GM18870 (cell line): ENCODE data around the gene EPHB1.
A peak's percentile ranks its signal among the peaks of the same experiment; 100 is the strongest.

Experiments used
- ATAC-seq: cut with Tn5 transposase; IDR thresholded peaks from one replicate; pipeline ENCODE4 v1.9.1; 2021; ENCODE audit warnings: moderate library complexity; ENCODE audit not compliant: unreplicated experiment

Gene EPHB1

DNA sequence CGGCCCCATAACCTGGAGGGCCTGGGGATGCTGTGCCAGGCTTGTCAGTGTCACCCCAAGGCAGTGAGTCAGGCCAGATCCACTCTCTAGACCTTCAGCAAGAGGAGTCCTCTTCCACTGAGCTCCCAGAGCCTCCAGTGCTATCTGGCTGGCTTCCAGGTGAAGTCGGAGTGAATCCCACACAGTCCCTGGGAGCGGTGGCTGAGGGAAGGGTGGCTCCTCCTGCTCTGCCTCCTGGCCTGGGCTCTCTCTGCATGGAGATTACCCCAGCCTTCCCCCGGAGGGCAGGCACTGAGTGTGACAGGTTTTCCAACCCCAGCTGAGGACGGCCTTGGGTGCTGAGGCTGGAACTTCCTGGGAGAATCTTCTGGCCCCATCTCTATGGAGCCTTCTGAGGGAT lies 82.7 kb downstream of the EPHB1 start:
- no peak for ATAC-seq

DNA sequence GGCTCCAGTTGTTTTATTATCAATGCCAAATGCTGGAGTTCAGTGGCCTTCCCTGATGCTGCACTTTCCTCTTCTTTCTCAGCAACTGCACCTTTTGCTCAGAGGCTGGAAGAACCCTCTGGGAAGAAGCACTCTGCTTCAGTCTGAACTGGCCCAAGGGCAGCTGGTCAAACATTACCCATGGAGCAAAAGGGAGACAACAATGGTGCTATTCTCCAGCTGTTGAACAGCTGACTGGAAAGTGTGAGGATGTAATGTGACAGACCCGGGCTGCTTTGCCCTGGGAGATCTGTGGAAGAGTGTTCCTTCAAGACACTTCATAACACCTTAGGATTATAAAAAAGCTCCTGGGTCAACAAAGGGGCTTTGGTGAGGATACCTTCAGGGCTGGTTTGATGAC lies 84.9 kb downstream of the EPHB1 start:
- ATAC-seq: no peak

DNA sequence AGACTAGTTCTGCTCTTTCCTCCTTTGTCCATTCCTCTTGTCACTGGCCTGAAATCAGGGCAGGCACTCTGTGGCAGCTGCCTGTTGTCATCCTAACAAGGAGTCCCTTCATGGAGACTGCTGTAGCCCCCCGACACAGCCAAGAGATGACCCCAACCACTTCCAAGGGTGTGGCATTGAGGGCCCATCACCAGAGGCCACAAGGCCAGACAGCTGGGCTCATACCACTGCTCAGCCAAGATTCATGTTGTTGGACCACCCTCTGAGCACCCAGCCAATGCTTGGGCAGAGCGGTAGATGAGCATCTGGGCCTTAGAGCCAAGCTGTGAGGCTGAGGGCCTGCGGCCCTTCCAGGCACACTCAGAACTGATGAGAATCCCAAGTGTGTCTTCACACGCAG lies 85.4 kb downstream of the EPHB1 start:
- no peak for ATAC-seq

DNA sequence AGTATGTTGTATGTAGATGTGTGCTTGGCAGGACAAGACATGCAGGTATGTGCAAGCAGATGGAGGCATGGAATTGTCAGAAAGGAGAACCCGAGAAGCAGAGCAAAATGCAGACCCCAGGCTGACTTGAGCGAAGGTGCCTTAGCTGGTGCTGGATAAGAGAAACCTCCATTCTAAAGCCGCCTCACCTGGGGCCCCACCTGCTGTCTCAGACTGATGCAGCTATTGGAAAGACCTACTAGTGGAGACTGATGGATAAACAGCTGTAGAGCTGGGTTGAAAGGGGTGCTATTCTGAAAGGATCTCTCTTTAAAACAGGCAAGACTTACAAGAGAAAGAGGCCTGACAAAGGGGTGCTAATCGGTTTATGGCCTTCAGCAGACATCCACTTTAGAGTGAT lies 86.2 kb downstream of the EPHB1 start:
- ATAC-seq: no peak

DNA sequence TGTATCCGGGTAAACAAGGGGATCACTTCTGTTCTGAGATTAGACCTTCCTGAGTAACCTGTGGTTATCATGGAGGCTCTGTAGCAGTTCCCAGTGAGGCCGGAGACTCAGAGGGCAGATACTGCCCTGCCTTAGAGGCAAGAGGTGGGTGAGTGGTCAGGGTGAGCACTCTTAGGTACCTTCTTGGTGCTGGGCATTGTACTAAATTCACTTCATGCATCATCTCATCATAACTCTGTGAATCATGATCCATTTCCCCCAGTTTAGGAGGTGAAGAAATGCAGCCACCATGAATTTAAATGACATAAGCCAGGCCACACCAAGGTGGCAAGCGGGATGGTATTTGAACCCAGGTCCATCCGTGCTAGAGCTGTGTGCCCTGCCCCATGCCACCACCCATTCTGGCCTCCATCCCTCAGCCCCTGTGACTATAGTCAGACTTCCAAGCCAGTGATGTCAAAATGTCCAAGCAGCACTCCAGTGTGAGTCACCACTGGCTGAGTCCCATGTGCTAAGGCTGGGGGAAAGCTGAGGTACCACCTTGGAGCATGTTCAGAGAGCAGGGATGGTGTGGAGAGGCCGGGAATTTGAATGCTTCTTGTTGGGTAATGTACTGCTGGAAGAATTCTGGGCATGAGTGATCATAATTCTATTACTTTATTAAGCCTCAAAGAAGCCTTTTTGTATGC lies 88.8 kb downstream of the EPHB1 start:
- no peak for ATAC-seq

DNA sequence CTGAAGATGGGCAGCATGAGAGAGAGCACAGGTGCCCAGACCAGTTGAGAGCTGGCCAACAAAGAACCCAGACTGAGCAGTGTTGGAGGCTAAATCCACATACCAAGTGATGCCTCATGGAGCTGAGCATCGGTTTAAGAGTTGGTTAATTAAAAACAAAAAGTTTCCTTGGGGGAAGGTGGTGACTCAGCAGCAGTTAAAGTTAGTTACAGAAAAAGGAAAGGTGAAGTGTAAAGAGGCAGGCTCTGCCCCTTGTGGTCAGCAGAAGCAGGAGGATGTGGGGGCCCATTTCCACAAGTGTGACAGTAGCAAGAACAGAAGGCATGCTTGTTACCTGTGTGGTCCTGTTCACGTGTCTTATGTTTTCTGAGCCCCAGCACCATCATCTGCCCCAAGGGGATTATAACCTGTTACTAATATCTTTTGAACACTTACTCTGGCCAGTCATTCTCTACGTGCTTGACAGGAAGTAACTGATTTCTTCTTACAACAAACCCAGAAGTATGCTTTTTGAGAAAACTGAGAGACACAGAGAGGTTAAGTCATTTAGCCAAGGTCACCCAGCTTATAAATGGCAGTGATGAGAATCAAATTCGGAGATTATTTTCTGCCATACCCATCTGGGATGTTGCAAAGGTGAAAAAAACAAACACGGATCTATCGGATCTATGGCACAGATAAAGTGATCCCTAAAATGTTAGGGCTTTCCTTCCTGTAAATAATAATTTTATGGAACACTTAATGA lies 91.0 kb downstream of the EPHB1 start:
- peak; percentile 92 for ATAC-seq

DNA sequence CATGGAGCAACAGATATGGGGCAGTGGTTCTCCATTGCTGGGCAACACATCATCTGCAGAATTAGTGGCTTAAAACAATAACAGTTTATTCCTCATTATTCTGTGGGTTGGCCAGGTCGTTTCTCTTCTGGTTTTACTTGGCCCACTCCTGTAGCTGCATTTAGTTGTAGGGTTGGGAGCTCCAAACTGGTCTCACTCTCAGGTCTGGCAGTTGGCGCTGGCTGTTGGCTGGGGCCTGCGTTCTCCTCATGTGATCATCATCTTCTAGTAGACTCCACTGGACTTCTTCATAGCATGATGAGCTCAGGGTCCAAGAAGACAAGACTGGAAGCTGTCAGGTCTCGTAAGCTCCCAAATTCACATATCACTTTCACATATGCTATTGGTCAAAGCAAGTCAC lies 91.9 kb downstream of the EPHB1 start:
- ATAC-seq: no peak

DNA sequence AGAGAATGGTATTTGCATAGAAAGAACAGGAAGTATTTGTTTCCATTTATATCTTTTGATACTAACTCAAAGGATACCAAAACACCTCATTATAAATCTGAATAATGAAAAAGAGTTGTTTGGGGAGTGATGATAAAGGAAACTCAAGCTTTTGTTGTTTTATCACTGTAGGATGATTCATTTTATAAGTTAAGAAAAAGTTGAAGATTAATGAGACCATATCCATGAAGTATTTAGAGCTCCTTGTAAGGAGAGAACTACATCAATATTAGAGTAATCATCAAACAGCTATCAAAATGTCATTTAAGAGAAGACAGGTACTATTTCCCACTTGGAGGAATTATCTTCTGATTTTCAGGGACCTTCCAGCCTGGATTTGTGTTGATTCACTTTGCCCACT lies 92.5 kb downstream of the EPHB1 start:
- no peak for ATAC-seq

DNA sequence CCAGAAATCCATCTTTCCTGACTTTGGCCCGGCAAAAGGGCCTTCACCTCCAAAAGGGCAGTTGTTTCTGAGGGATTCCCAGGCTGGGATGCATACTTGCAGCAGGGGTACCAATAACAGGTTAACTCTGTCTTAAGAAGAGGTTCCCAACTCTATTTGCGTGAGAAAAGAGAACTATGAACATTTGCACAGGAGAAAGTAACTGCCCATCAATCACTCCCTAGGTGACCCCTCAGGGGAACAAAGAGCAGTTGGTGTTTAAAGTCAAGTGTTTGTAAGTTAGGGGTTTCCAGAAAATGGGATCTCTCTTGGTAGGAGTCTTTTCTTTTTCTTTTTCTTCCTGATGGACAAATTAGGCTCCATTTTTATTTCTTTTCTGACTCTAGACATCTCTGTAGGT lies 97.3 kb downstream of the EPHB1 start:
- no peak for ATAC-seq

DNA sequence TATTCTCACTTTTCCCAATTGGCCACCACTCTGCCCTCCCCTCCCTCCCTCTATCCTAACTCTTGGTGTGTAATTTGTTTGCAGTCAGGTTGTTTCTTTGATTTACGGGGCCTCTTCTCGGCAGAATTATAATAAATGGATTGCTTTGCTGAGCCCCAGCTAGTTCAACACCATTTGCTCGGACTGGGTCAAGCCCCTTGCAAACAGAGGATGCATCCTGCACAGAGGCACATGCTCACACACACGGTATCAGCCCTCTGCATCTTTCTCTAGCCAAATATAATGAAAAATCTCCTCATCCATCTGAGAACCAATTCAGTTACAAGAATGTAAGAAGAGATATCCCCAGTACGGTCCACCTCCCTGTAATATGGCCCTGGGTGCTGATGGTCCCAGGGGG lies 97.7 kb downstream of the EPHB1 start:
- no peak for ATAC-seq

DNA sequence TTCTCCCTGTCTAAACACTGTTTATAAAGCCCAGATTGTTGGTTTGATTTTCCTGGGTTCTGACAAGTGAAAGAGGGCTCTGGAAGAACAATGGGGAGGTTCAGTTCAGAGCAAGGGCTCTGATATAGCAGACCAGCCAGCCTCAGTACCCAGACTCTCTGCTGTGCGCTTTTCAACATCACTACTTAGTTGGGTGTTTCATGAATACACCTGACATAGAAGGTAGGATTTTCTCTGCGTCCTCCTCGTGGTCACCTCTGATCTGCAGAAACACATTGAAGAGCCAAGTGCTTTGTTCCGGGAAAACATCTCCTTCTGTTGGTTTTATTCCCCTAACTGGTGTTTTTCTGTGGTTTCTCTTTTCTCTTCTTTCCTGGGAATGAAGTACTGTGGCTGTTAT lies 99.5 kb downstream of the EPHB1 start:
- ATAC-seq: no peak

DNA sequence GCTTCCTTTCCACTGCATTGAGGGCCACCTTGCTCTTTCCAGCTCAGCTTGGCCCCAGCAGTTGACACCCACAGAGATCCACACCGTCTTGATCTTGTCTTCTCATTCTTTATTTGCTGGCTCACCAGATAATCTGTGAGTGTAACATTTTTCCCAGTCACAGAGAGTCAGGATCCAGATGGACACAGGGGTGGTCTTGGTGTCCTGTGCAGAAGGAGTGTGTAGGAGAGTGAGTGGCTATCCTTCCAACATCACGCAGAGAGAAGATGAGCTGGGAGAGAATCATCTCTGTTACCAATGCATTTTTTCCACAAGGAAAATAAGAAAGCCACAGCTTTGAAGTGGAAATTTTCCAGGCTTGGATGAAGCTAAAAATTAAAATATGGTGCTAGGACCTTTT lies 100.1 kb downstream of the EPHB1 start:
- ATAC-seq: no peak

DNA sequence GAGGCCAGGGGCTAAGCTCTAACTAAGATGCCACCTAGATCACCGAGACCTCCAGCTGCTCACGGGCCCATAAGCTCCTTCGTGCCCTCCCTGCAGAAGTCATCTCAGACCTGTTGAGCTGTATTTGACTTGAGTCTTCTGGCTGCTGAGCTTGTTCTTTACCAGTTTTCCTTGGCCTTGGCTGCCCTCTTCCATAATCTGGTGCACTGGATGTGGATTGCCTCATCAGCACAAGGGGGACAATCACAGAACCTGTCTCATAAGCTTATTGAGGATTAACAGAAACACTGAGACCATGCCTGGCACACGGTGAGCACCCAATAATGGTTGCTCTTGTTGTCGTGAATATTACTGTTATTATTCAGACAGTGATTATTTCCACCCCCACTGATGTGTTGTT lies 101.1 kb downstream of the EPHB1 start:
- no peak for ATAC-seq

DNA sequence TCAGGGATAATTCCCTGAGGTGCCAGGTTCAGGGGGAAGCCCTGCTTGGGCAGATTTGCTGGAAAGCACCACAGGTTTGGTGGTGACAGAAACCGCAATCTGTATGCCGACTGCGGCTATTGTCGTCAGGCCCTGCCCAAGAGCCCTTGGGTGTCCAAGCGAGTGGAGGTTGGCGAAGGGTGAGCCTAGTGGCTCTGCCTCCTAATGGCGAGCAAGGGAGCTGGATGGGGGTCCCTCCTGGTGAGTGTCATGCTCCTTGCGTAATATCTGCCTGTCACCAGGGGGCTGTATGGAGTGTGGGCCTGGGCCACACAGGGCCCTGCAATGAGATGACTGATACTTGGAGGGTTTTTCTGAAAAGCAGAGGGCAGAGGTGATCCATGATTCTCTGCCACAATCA lies 101.6 kb downstream of the EPHB1 start:
- no peak for ATAC-seq

DNA sequence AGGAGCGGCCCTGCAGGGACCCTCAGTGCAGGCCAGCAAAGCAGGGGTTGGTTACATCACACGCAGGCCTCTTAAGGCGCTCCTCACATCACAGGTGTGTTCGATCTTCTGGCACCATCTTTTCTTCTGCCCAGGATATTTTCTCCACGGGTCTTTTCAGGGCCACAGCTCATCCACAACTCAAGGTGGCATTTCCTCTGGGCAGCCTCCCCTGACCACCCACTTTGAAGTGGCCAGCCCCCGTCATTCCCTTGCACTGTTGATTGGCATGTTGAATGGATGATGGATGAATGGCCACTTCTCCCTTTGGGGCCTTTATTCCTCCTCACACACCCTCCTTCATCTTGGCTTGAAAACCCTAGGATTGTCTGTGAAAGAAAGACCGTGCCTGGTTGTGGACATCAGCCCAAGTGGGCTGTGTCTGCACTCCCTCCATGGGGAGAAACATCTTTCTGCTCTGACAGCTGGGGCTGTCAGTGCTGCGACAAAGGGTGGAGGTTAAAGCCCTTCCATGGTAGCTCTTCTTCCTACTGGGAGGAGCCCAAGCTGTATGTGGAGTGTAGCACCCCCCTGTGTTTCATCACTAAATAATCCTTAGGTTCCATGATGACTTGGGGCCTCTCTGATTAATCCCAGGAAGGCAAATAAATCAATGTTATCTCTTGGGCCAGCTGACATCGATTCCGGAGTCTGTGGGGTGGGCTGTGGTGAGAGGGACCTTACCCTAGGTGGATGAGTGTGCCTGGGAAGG lies 102.5 kb downstream of the EPHB1 start:
- no peak for ATAC-seq

DNA sequence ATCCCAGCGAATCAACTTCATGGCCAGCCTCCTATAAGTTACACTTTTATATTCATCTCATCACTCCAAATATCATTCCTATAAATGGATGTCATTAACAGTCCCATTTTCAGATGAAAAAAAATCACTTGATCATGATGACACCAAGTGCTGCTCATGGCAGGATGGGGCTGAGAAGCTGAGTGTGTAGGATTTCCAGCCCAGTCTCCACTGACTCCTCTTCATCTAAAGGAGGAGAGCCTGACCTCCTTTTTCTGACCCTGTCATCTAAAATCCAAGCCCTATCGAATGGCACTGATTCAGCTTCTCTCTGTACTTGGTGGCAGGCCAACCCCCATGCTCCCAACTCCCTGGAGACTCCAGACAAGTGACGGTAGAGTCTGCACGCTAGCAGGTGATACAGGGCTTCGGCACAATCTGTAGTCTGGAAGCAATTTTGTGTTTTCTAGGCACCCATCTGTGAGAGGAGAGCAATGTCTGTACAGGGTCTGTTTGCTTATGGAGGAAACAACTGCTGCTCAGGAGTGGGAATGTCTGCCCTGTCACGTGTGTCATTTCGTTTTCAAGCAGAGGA lies 103.2 kb downstream of the EPHB1 start:
- ATAC-seq: no peak

DNA sequence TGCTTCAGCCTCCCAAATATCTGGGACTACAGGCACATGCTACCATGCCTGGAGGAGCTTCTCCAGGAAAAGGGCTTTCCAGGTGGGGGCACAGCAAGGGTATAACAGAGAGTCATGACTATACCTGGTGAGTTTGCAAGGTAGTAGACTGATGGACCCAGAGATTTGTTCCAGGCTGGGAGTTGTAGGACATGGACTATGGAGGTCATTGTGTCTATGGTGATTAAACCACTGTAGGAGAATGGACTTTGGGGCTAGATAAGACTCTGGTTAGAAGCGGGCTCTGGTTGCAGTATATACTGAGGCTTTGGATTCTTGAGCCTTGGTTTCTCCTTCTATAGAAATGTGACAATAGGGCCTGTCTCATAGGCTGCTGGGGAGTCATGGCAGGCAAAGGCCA lies 104.7 kb downstream of the EPHB1 start:
- ATAC-seq: no peak

DNA sequence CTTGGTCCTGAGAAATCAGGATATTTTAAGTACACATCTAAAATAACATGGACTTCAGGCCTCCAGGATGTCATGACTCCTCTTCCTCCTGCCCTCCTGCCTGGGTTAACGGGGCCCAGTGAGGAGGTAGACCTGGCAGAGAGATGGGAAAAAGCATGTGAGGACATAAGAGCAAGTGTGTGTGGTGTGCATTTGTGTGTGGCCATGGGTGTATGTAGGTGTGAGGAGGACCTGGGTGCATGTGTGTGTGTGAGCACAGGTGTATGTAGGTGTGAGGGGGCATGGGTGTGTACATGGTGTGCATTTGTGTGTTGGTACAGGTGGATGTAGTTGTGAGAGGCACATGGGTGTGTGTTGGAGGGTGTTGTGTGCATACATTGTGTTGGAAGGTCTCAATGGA lies 105.4 kb downstream of the EPHB1 start:
- ATAC-seq: no peak

DNA sequence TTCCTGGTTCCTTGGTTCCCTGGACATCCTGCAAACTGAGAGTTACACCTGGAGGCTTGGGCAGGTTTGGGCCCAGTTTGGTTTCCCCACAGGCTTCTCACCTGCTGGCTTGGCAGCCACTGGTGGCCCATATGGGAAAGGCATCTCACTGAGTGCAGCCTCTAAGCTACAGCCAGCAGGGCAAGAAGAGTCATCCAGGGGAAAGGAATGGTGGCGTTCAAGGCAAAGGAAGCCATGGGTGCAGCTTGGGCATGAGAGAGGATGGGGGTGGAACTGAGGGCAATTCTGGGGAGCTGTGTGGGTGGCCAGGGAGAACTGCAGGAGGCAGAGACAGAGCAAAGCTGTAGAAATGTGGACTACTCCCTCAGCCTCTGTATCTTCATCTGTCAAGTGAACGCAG lies 106.4 kb downstream of the EPHB1 start:
- no peak for ATAC-seq

DNA sequence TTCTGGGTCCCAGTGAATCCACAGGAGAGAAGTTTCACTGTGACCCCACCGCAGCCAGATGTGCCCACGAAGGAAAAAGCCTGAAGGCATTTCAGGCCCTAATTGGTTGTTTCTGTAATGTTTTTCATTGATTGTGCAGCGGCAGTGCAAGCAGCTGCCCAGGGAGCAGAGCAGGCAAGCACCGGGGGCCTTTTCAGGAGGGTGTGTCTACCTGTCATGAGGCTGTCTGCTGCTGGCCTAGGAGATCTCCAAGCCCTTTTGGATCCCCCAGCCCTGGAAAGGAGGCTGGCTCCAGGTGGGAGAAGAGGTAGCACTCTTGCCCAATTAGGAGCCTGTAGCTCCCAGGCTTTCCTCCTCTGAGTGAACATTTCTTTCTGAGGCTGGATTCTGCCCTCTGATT lies 108.8 kb downstream of the EPHB1 start:
- peak; percentile 20 for ATAC-seq

DNA sequence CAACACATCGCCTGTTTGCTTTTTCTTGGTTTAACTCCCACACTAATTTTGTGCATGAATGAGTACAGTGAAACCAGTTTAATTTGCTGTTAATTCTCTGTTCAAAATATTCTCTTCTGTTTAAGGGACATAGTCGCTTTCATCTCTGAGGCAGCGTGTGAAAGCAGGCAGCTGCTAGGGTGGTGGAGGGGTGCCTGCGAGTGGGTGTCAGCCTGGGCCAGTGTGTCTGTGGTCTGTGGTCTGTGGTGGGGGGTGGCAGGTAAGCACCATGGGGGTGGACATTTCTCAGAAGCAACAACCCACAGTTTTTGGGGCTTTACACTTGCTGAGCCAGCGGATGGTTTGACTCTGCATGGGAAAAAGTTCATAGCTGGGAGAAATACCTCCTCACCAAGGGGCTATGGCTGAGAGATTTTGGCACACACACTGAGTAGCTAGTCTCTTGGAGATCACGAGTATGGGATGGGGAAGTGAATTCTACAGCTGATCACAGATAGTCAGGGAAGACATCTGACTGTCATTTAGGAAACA lies 109.2 kb downstream of the EPHB1 start:
- ATAC-seq: peak; percentile 84
